Lower leg skin (tissue), 4 donors: ENCODE data around the gene SMIM20. TPM values are rescaled to one million over a fixed set of nuclear protein-coding genes. Genes with fewer than 3 reads are reported as not detected.

Source experiments
- DNase-seq, 2 donors: peaks; one replicate each; pipeline ENCODE4 v3.0.0-alpha.2; 2019; ENCODE audit warnings: low spot score in 2 of 2
- H3K4me3 ChIP-seq: fragments of 200-600 bp; sonication (generic); 2 replicates; pipeline ENCODE4 v1.5.1; 2017; ENCODE audit warnings: mild to moderate bottlenecking, low read depth; ENCODE audit not compliant: poor library complexity, severe bottlenecking
- POLR2A ChIP-seq, 2 donors: fragments of 450-650 bp; IDR thresholded peaks; one replicate each; pipeline ENCODE4 v1.6.1; 2016 to 2017; ENCODE audit warnings: antibody characterized with exemption in 2 of 2, mild to moderate bottlenecking in 1 of 2, moderate library complexity in 1 of 2
- WGBS, 2 donors: methylation state at CpG; one replicate each; pipeline ENCODE4 v1.1.5; 2018; 5-methylcytosine and 5-hydroxymethylcytosine counted together
- intact Hi-C: fragments of 100-400 bp; cut with DNase I; formaldehyde crosslinking; loops from one replicate; pipeline ENCODE4 v1.15.0; 2023; ENCODE audit warnings: low total_unique reads
- total RNA-seq, 4 donors: library from RNA; depleted of rRNA; stranded (reverse); fragments of >200 nt; gene quantifications; one replicate each; pipeline ENCODE4 v1.1.0, GENCODE V29; 2016
- TF ChIP-seq, protein P1 (sequence below), 3 donors: fragments of 450-650 bp; IDR thresholded peaks; one replicate each; pipeline ENCODE4 v1.5.1; 2016; ENCODE audit warnings: antibody characterized with exemption in 3 of 3, mild to moderate bottlenecking in 3 of 3, moderate library complexity in 2 of 3

The SMIM20 gene
- total RNA-seq, 4 donors from 2014 or later, result 16.1 to 18.7 (median 17.4) TPM

DNA sequence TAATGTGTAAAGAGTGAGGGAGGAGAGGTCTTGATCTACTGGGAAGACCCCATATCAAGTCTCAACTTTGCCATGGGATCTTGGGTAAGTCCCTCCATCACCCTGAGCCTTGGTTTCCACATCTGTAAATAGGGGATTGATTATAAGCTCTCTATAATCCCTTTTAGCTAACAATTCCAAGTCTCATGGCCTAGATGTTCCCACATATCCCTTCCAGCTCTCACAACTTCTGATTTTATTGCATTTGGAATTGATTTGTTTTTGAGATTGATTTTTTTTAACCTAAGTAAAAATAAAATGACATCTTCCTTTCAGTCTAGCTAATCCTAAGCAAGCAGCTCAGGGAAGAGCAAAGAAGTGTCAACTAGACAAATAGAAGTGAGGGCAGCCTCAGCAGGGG is 29.8 kb downstream of the SMIM20 start:
- H3K4me3 ChIP-seq, result no peak overlapping the region
- TF ChIP-seq POLR2A (IDR thresholded peaks at IDR 0.05), result no peak
- TF ChIP-seq, protein P1, sequence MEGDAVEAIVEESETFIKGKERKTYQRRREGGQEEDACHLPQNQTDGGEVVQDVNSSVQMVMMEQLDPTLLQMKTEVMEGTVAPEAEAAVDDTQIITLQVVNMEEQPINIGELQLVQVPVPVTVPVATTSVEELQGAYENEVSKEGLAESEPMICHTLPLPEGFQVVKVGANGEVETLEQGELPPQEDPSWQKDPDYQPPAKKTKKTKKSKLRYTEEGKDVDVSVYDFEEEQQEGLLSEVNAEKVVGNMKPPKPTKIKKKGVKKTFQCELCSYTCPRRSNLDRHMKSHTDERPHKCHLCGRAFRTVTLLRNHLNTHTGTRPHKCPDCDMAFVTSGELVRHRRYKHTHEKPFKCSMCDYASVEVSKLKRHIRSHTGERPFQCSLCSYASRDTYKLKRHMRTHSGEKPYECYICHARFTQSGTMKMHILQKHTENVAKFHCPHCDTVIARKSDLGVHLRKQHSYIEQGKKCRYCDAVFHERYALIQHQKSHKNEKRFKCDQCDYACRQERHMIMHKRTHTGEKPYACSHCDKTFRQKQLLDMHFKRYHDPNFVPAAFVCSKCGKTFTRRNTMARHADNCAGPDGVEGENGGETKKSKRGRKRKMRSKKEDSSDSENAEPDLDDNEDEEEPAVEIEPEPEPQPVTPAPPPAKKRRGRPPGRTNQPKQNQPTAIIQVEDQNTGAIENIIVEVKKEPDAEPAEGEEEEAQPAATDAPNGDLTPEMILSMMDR (IDR thresholded peaks at IDR 0.05), result no peak
- DNase-seq, result no peak
- intact Hi-C loops, result no loop called here

DNA sequence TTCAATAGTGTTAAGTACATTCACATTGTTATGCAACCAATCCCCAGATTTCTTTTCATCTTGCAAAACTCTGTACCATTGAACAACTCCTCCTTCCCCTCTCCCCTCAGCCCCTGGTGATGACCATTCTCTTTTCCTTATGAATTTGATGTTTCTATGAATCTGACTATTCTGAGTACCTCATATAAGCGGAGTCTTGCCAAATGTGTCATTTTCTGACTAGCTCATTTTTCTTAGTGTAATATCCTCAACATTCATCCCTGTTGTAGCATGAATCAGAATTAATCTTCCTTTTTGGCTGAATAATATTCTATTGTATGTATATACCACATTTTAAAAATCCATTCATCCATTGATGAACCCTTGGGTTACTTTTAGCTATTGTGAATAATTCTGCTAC is 34.0 kb downstream of the SMIM20 start:
- intact Hi-C loops, result no loop called here
- 94 to 100% methylated on average over 1 of the region's 1 CpG for WGBS, 2 donors
- TF ChIP-seq, protein P1 (IDR thresholded peaks at IDR 0.05), result no peak
- TF ChIP-seq POLR2A (IDR thresholded peaks at IDR 0.05), result no peak
- H3K4me3 ChIP-seq, result no peak overlapping the region
- DNase-seq, result no peak

DNA sequence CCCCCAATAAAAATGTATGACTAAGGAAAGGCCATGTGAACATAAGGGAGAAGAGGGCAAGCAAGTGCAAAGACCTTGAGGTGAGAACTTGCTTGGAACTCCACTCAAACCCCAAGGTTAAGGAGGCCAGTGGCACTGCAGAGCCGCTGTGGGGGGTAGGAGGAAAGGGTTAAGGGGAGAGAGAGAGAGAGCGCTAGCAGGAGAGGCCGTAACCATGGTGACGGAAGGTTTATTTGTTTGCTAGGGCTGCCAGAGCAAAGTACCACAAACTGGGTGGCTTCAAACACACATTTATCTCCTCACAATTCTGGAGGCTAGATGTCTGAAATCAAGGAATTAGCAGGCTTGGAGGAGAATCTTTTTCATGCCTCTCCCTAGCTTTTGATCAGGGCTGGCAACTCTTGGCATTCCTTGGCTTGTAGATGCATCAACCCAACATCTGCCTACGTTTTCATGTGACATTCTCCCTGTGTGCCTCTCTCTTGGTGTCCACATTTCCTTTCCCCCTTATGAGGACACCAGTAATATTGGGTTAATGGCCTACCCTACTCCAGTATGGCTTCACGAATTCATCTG is 35.2 kb downstream of the SMIM20 start:
- no peak for DNase-seq
- intact Hi-C loops, result no loop called here
- WGBS, 2 donors, result 72 to 82% methylated on average over 6 of the region's 6 CpGs
- TF ChIP-seq POLR2A (IDR thresholded peaks at IDR 0.05), result no peak
- TF ChIP-seq, protein P1 (IDR thresholded peaks at IDR 0.05), result no peak
- H3K4me3 ChIP-seq, result no peak overlapping the region

DNA sequence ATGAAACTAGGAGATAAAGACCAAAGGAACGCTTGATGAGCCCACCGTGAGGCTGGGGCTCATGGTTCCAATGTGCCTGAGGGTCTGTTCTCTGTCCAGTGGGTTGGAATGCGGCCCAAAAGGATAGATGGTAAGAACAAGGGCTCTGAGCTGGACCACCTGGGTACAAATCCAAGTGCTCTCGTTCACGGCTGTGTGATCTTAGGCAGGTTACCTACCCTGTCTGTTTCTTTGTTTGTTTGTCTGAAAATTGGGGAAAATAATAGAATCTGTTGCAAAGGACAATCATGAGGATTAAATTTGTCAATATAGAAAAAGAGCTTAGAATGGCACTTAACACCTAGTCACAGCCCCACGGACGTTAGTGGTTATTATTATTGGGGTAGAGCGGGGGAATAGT is 36.0 kb downstream of the SMIM20 start:
- 86 to 87% methylated on average over 8 of the region's 8 CpGs for WGBS, 2 donors
- TF ChIP-seq, protein P1 (IDR thresholded peaks at IDR 0.05), result no peak
- no peak for TF ChIP-seq POLR2A (IDR thresholded peaks at IDR 0.05)
- no peak for DNase-seq
- intact Hi-C loops, result no loop called here
- H3K4me3 ChIP-seq, result no peak overlapping the region

DNA sequence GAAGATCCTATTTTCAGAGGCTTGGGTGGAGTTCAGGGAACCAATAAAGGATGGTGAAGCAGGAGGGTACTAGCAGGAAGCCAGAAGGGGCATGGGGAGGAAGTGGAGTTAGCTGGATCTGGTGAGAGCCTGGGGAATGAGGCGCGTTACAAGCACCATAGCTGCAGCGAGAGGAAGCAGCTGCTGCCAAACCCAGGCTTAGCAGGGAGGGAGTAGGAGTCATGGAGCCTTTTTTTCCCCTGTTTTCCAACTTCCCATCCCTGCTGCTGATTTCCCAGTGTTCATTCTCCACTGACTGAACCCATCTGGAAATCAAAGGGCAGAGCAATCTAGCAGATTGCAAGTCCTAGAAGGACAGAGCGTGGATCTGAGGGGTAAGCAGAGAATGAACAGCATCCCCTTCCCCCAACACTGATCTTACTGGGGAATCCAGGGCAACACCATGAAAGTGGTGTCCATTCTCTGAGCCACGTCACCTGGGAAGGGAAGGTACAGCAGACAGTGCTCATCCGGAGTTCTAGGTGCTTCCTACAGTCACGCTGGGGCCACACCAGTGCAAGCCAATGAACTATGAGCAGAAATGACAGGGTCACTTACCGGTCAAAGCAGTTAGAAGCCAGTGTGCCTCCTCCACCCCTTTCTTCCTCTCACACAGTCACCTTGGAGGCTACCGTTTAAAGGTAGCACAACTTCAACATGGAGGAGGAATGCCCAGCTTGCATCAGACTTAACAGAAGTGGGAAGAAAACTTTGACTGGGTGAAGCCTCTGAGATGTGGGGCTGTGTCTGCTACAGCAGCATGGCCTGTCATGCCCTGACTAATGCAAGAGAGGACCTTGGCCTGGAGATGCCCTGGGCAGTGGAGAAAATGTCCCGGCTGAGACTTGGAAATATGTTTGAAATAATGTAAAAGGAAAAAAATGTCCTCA is 36.7 kb downstream of the SMIM20 start:
- DNase-seq, result no peak
- intact Hi-C loops, result no loop called here
- H3K4me3 ChIP-seq, result no peak overlapping the region
- TF ChIP-seq, protein P1 (IDR thresholded peaks at IDR 0.05), result no peak
- WGBS, 2 donors, result 71 to 72% methylated on average over 10 of the region's 10 CpGs
